Measurements from ENCODE around the gene PCNP.
"Not testable (repeated sequence)": the region's sequence is repeated elsewhere in the genome, so short reads cannot be mapped to it uniquely, and the experiment has no call there.

DNA sequence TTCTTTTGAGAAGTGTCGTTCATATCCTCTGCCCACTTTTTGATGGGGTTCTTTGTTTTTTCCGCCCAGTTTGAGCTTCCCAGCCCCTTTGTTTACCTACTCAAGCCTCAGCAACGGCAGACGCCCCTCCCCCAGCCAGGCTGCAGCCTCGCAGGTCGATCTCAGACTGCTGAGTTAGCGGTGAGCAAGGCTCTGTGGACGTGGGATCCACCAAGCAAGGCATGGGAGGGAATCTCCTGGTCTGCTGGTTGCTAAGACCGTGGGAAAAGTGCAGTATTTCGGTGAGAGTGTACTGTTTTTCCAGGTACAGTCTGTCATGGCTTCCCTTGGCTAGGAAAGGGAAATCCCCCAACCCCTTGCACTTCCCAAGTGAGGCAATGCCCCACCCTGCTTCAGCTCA lies 31.4 kb downstream of the PCNP start:
- TF ChIP-seq CTCF, POLR2A (IDR thresholded peaks at IDR 0.05): not testable (repeated sequence)
